ENCODE data around the gene PREB.
"Not testable (repeated sequence)": the region's sequence is repeated elsewhere in the genome, so short reads cannot be mapped to it uniquely, and the experiment has no call there.

Gene PREB

GRCh38 chr2:27126252-27126710, 8.2 kb downstream of the PREB start:
- ChIA-PET CTCF (interaction anchor here (1.4 to 3.2 kb wide), 2 partner anchors 8 to 66 kb away, joined by 5 to 18 read pairs; partner anchors contain the start of gene PREB), POLR2A (no interaction called here)
- no peak for DNase-seq (ENCODE audit: low read depth, low spot score)
- H3K4me3 ChIP-seq (ENCODE audit: low read depth, low read length) = no peak overlapping the region
- TF ChIP-seq CTCF (IDR thresholded peaks at IDR 0.05; ENCODE audit: insufficient read depth, low read length, missing control alignments) = no peak

- POLR2A ChIA-PET = interaction anchor here (0.7 kb wide), 1 partner anchor 10 kb away, joined by 3 read pairs; the partner anchor contains the start of gene PREB
- H3K4me3 ChIP-seq (ENCODE audit: low read depth, low read length) = no peak overlapping the region
- DNase-seq (ENCODE audit: low read depth, low spot score) = no peak
- CTCF ChIA-PET = interaction anchor here (1.3 to 3.2 kb wide), 4 partner anchors 9 to 41 kb away, joined by 3 to 18 read pairs (median 5); partner anchors contain the start of gene PREB
- TF ChIP-seq CTCF (IDR thresholded peaks at IDR 0.05; ENCODE audit: insufficient read depth, low read length, missing control alignments) = no peak
These were observed 9.3 kb downstream of the PREB start for GRCh38 chr2:27125104-27125503.

- CTCF ChIA-PET = interaction anchor here (0.7 to 3.2 kb wide), 7 partner anchors 10 to 197 kb away, joined by 3 to 18 read pairs (median 3); partner anchors contain the start of gene PREB
- no peak for DNase-seq (ENCODE audit: low read depth, low spot score)
- POLR2A ChIA-PET = interaction anchor here (1.0 to 2.4 kb wide), 2 partner anchors 10 to 60 kb away, joined by 5 to 8 read pairs; partner anchors contain the start of gene PREB
- TF ChIP-seq CTCF (IDR thresholded peaks at IDR 0.05; ENCODE audit: insufficient read depth, low read length, missing control alignments) = no peak
- peak within 1 kb of the TSS; percentile 53 for H3K4me3 ChIP-seq (ENCODE audit: low read depth, low read length)
These were observed 10.9 kb downstream of the PREB start, which contains the start of gene ABHD1 for GRCh38 chr2:27123302-27124150. ABHD1 (plus strand) TSS chr2:27123815; CDS start chr2:27123949, 134 bp downstream.

- H3K4me3 ChIP-seq (ENCODE audit: low read depth, low read length) = no peak overlapping the region
- ChIA-PET CTCF (interaction anchor here (1.1 to 1.6 kb wide), 4 partner anchors 63 to 198 kb away, joined by 3 to 12 read pairs (median 3); no protein-coding TSS in a partner anchor), POLR2A (interaction anchor here (2.4 kb wide), 1 partner anchor 11 kb away, joined by 8 read pairs; the partner anchor contains the start of gene PREB)
- no peak for DNase-seq (ENCODE audit: low read depth, low spot score)
- TF ChIP-seq CTCF (IDR thresholded peaks at IDR 0.05; ENCODE audit: insufficient read depth, low read length, missing control alignments) = no peak
These were observed 11.6 kb downstream of the PREB start for GRCh38 chr2:27122791-27123190.

GRCh38 chr2:27121906-27122305, 12.5 kb downstream of the PREB start:
- ChIA-PET POLR2A (no interaction called here), CTCF (interaction anchor here (0.8 to 1.0 kb wide), 2 partner anchors 10 to 12 kb away, joined by 3 read pairs; no protein-coding TSS in a partner anchor)
- no peak for TF ChIP-seq CTCF (IDR thresholded peaks at IDR 0.05; ENCODE audit: insufficient read depth, low read length, missing control alignments)
- DNase-seq (ENCODE audit: low read depth, low spot score) = no peak
- H3K4me3 ChIP-seq (ENCODE audit: low read depth, low read length) = no peak overlapping the region

GRCh38 chr2:27119330-27119670, 15.1 kb downstream of the PREB start:
- peak overlapping the region; percentile 59 for H3K4me3 ChIP-seq (ENCODE audit: low read depth, low read length)
- DNase-seq (ENCODE audit: low read depth, low spot score); POLR2A ChIA-PET: not testable (repeated sequence)
- CTCF ChIA-PET = interaction anchor here (0.7 to 1.0 kb wide), 2 partner anchors 41 to 72 kb away, joined by 3 to 4 read pairs; no protein-coding TSS in a partner anchor
